GM12891 (cell line): Measurements from ENCODE around the gene PRAMEF2.
"Not testable (repeated sequence)": the region's sequence is repeated elsewhere in the genome, so short reads cannot be mapped to it uniquely, and the experiment has no call there.

Experiments used
- PAX5 ChIP-seq: IDR thresholded peaks from 2 replicates; pipeline ENCODE4 v1.6.1; 2011; ENCODE audit warnings: low read length, moderate library complexity, mild to moderate bottlenecking; ENCODE audit not compliant: insufficient read depth, severe bottlenecking
- POLR2A ChIP-seq: IDR thresholded peaks from 2 replicates; pipeline ENCODE4 v1.6.1; 2011; ENCODE audit warnings: low read depth, low read length, control low read depth
- POLR2AphosphoS5 ChIP-seq: IDR thresholded peaks from 2 replicates; pipeline ENCODE4 v1.6.1; 2011; ENCODE audit warnings: low read depth, low read length, control low read depth
- POU2F2 ChIP-seq: IDR thresholded peaks from 2 replicates; pipeline ENCODE4 v1.6.1; 2011; ENCODE audit warnings: low read depth, mild to moderate bottlenecking, control low read depth, low read length, moderate library complexity
- SPI1 ChIP-seq: IDR thresholded peaks from 2 replicates; pipeline ENCODE4 v1.6.1; 2011; ENCODE audit warnings: low read depth, low read length, control low read depth
- TAF1 ChIP-seq: IDR thresholded peaks from 2 replicates; pipeline ENCODE4 v1.6.1; 2011; ENCODE audit warnings: low read depth, low read length, control low read depth

DNA sequence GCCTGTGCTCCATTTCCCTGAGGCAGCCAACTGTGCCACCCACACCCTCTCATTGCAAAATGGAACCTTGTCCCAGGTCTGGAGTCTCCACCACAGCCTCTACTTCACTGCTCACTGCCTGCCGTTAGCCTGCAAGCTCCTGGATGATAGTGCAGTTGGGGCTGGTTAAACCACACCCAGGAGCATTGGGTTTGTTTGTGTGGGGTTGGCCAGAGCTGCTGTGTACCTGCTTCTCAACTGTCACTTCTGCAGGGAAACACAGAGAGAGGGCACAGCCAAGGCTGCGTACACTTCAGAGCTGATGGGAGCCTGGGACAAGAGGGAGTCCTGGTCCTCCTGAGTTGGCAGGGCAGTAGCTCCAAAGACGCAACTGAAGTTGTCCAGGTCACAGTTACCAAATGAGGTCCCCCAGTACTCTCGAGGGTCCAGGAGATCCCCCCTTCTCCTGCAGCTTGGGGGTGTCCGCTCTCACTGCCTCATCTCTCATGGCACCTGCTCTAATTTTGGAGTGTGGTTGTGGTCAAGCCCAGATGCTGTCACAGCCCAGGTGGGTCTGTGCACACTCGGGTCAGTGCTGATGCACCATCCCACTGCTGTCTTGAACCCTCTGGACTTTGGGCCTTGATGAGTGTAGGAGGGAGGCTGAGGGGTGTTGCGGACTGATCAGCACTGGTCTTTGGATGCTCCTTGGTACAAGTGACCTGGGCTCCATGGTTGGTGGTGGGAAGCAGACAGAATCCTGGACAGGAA, 6.4 kb downstream of the PRAMEF2 start:
- TF ChIP-seq TAF1, POLR2AphosphoS5, POLR2A, SPI1, PAX5, POU2F2: not testable (repeated sequence)
